HL-60/S4 (cell line): ENCODE data around the gene STAMBPL1.

Experiments
- in situ Hi-C: fragments of 300-500 bp; cut with MboI; formaldehyde crosslinking; loops from 2 replicates; pipeline ENCODE4 v1.14.3; 2022; ENCODE audit warnings: low sequenced_read_pairs

The STAMBPL1 gene

GRCh38 chr10:88944813-88945212, 64.8 kb downstream of the STAMBPL1 start:
- in situ Hi-C loops, result loop anchor here (25.0 kb wide), 1 partner anchor 267 kb away; the partner anchor contains the start of gene CH25H

- in situ Hi-C loops, result loop anchor here (25.0 kb wide), 1 partner anchor 266 kb away; the partner anchor contains the start of gene CH25H
These were observed 66.2 kb downstream of the STAMBPL1 start for GRCh38 chr10:88946200-88946599.

- in situ Hi-C loops, result loop anchor here (25.0 kb wide), 1 partner anchor 265 kb away; the partner anchor contains the start of gene CH25H
These were observed 67.0 kb downstream of the STAMBPL1 start for GRCh38 chr10:88946965-88947590.

GRCh38 chr10:88949051-88949450, 69.0 kb downstream of the STAMBPL1 start:
- in situ Hi-C loops, result loop anchor here (25.0 kb wide), 1 partner anchor 263 kb away; the partner anchor contains the start of gene CH25H

- in situ Hi-C loops, result loop anchor here (25.0 kb wide), 1 partner anchor 262 kb away; the partner anchor contains the start of gene CH25H
These were observed 70.1 kb downstream of the STAMBPL1 start for GRCh38 chr10:88949912-88950837.

- in situ Hi-C loops, result no loop called here
These were observed 72.6 kb downstream of the STAMBPL1 start, which contains the start of gene ACTA2 for GRCh38 chr10:88952647-88953111. ACTA2 (minus strand) TSS chr10:88952773; CDS start chr10:88948930, 3,843 bp downstream.

GRCh38 chr10:88953662-88954061, 73.6 kb downstream of the STAMBPL1 start:
- in situ Hi-C loops, result no loop called here

- in situ Hi-C loops, result no loop called here
These were observed 74.5 kb downstream of the STAMBPL1 start for GRCh38 chr10:88954458-88955083.

GRCh38 chr10:88957381-88957780, 77.3 kb downstream of the STAMBPL1 start:
- in situ Hi-C loops, result no loop called here

GRCh38 chr10:88958721-88959120, 78.7 kb downstream of the STAMBPL1 start:
- in situ Hi-C loops, result no loop called here

GRCh38 chr10:88960802-88961201, 80.8 kb downstream of the STAMBPL1 start:
- in situ Hi-C loops, result no loop called here

- in situ Hi-C loops, result no loop called here
These were observed 81.2 kb downstream of the STAMBPL1 start for GRCh38 chr10:88961266-88961665.

GRCh38 chr10:88962336-88962735, 82.3 kb downstream of the STAMBPL1 start:
- in situ Hi-C loops, result no loop called here

GRCh38 chr10:88963318-88963717, 83.3 kb downstream of the STAMBPL1 start:
- in situ Hi-C loops, result no loop called here

- in situ Hi-C loops, result no loop called here
These were observed 84.3 kb downstream of the STAMBPL1 start for GRCh38 chr10:88964360-88964759.

GRCh38 chr10:88964869-88965415, 84.9 kb downstream of the STAMBPL1 start:
- in situ Hi-C loops, result no loop called here

GRCh38 chr10:88966797-88967196, 86.8 kb downstream of the STAMBPL1 start:
- in situ Hi-C loops, result no loop called here

- in situ Hi-C loops, result no loop called here
These were observed 88.3 kb downstream of the STAMBPL1 start for GRCh38 chr10:88968391-88968790.

GRCh38 chr10:88971221-88972061, 91.4 kb downstream of the STAMBPL1 start:
- in situ Hi-C loops, result no loop called here
